PC-3 (cell line): ENCODE data around the gene SQOR. TPM values are rescaled to one million over a fixed set of nuclear protein-coding genes. Genes with fewer than 3 reads are reported as not detected.
A peak's percentile ranks its signal among the peaks of the same experiment; 100 is the strongest.

Experiments
- ATAC-seq: fragments of 200-7000 bp; cut with Tn5 transposase; 2 replicates; pipeline ENCODE4 v1.9.1; 2020; ENCODE audit warnings: mild to moderate bottlenecking, moderate library complexity
- BruUV-seq: library from RNA; stranded (reverse); fragments of 400-500 nt; replicated peaks from 2 replicates; lab custom pipeline; 2021; lab: Mats Ljungman, UMichigan
- CTCF ChIA-PET: fragments of 300-600 bp; sonication (Branson Sonifier 250); formaldehyde crosslinking; loops from one replicate; lab custom pipeline; 2022; ENCODE audit warnings: antibody characterized with exemption; lab: Charles Lee
- POLR2A ChIA-PET: fragments of 300-600 bp; sonication (Branson Sonifier 250); formaldehyde crosslinking; loops from one replicate; lab custom pipeline; 2022; ENCODE audit warnings: antibody characterized with exemption; ENCODE audit not compliant: unreplicated experiment; lab: Charles Lee
- DNase-seq: peaks from one replicate; pipeline ENCODE4 v3.0.0-alpha.2; 2015
- H2AFZ ChIP-seq: fragments of 300-600 bp; sonication (generic); 2 replicates; pipeline ENCODE4 v1.6.0; 2016; ENCODE audit warnings: antibody characterized with exemption, low read length
- H3F3A ChIP-seq: fragments of 300-600 bp; sonication (generic); one replicate; pipeline ENCODE4 v1.6.0; 2017; ENCODE audit warnings: antibody characterized with exemption, low read length, control low read depth, mild to moderate bottlenecking; ENCODE audit not compliant: unreplicated experiment
- H3K27ac ChIP-seq: fragments of 300-600 bp; sonication (generic); 2 replicates; pipeline ENCODE4 v1.5.1; 2016; ENCODE audit warnings: mild to moderate bottlenecking, low read length
- H3K27me3 ChIP-seq: fragments of 300-600 bp; sonication (generic); 2 replicates; pipeline ENCODE4 v1.6.1; 2016; ENCODE audit warnings: low read length, mixed read lengths
- H3K36me3 ChIP-seq: fragments of 300-600 bp; sonication (generic); 2 replicates; pipeline ENCODE4 v1.6.1; 2016; ENCODE audit warnings: low read depth, mixed run types, low read length, mixed read lengths
- H3K4me1 ChIP-seq: fragments of 300-600 bp; sonication (generic); 2 replicates; pipeline ENCODE4 v1.5.1; 2016; ENCODE audit warnings: low read length; ENCODE audit not compliant: insufficient read depth
- H3K4me2 ChIP-seq: fragments of 300-600 bp; sonication (generic); 2 replicates; pipeline ENCODE4 v1.6.0; 2016; ENCODE audit warnings: low read length
- H3K4me3 ChIP-seq: fragments of 300-600 bp; sonication (generic); 2 replicates; pipeline ENCODE4 v1.5.1; 2016; ENCODE audit warnings: mild to moderate bottlenecking, low read length, mixed read lengths
- H3K79me2 ChIP-seq: fragments of 300-600 bp; sonication (generic); 2 replicates; pipeline ENCODE4 v1.6.1; 2017; ENCODE audit warnings: low read length, mixed read lengths
- H3K9ac ChIP-seq: fragments of 300-600 bp; sonication (generic); 2 replicates; pipeline ENCODE4 v1.6.0; 2016; ENCODE audit warnings: mild to moderate bottlenecking, low read length
- H3K9me2 ChIP-seq: fragments of 300-600 bp; sonication (generic); replicated peaks from 2 replicates; pipeline ENCODE4 v1.6.1; 2016; ENCODE audit warnings: mixed run types, low read length, mixed read lengths
- H3K9me3 ChIP-seq: fragments of 300-600 bp; sonication (generic); 2 replicates; pipeline ENCODE4 v1.6.1; 2016; ENCODE audit warnings: low read length, mixed read lengths
- H4K20me1 ChIP-seq: fragments of 300-600 bp; sonication (generic); 2 replicates; pipeline ENCODE4 v1.6.1; 2016; ENCODE audit warnings: low read length, mixed read lengths
- CTCF ChIP-seq: fragments of 300-600 bp; sonication (generic); conservative IDR thresholded peaks from 2 replicates; pipeline ENCODE4 v1.5.1; 2017; ENCODE audit warnings: antibody characterized with exemption, low read depth, mild to moderate bottlenecking, low read length
- EZH2 ChIP-seq: fragments of 300-600 bp; sonication (generic); IDR thresholded peaks from one replicate; pipeline ENCODE4 v1.6.1; 2017; ENCODE audit warnings: antibody characterized with exemption, mild to moderate bottlenecking, low read length; ENCODE audit not compliant: unreplicated experiment
- EZH2phosphoT487 ChIP-seq: fragments of 300-600 bp; sonication (generic); IDR thresholded peaks from 2 replicates; pipeline ENCODE4 v1.6.1; 2018; ENCODE audit warnings: mild to moderate bottlenecking, antibody characterized with exemption, low read length, borderline replicate concordance
- intact Hi-C: fragments of 100-400 bp; cut with micrococcal nuclease; formaldehyde crosslinking; loops from 2 replicates; pipeline ENCODE4 v1.9.0; 2023
- total RNA-seq: library from RNA; depleted of rRNA; stranded (reverse); fragments of >200 nt; gene quantifications from 2 replicates; pipeline ENCODE4 v1.2.3, GENCODE V29; 2014

Gene SQOR
- total RNA-seq, 1 experiment from 2014 or later: 86.1 TPM

GRCh38 chr15:45666119-45666875 lies 31.5 kb downstream of the SQOR start:
- POLR2A ChIA-PET: no interaction called here

GRCh38 chr15:45667002-45667401 lies 32.2 kb downstream of the SQOR start:
- H3K4me1 ChIP-seq: no peaks in the 10 kb centered on the region
- no peaks in the 10 kb centered on the region for H3K9me3 ChIP-seq
- no peaks in the 10 kb centered on the region; the same call in none of the 2 replicates for H3K36me3 ChIP-seq
- H3F3A ChIP-seq: no peaks in the 10 kb centered on the region
- H3K27ac ChIP-seq: no peak overlapping the region
- no peaks in the 10 kb centered on the region for H4K20me1 ChIP-seq
- TF ChIP-seq EZH2 (no peak), CTCF (no peak), EZH2phosphoT487 (no peak)
- CTCF ChIA-PET: no interaction called here
- no peaks in the 10 kb centered on the region for H3K79me2 ChIP-seq
- POLR2A ChIA-PET: no interaction called here
- DNase-seq (no peak), ATAC-seq (no peak)
- H3K9ac ChIP-seq: no peak overlapping the region
- no peak overlapping the region for H3K4me2 ChIP-seq
- intact Hi-C loops: no loop called here
- BruUV-seq: no TSS peak
- H3K9me2 ChIP-seq: no peaks in the 10 kb centered on the region
- H2AFZ ChIP-seq: no peak overlapping the region
- no peaks in the 10 kb centered on the region for H3K27me3 ChIP-seq
- no peak overlapping the region for H3K4me3 ChIP-seq

More at GRCh38 chr15:45666119-45666875, 31.5 kb downstream of the SQOR start:
- Histone ChIP-seq H3K27me3 (no peaks in the 10 kb centered on the region), H2AFZ (no peak overlapping the region), H3K4me1 (no peaks in the 10 kb centered on the region), H3K9me2 (no peaks in the 10 kb centered on the region), H3F3A (no peaks in the 10 kb centered on the region), H3K36me3 (no peaks in the 10 kb centered on the region; the same call in none of the 2 replicates), H3K9ac (no peak overlapping the region), H3K4me2 (no peak overlapping the region), H4K20me1 (no peaks in the 10 kb centered on the region), H3K27ac (no peak overlapping the region), H3K9me3 (no peaks in the 10 kb centered on the region), H3K79me2 (no peaks in the 10 kb centered on the region), H3K4me3 (no peak overlapping the region)
- peak; percentile 32 for TF ChIP-seq CTCF
- TF ChIP-seq EZH2phosphoT487: no peak
- CTCF ChIA-PET: no interaction called here
- BruUV-seq: no TSS peak
- ATAC-seq (no peak), DNase-seq (no peak)
- intact Hi-C loops: no loop called here

- CTCF ChIA-PET: no interaction called here
- ATAC-seq: no peak
- no TSS peak for BruUV-seq
Measured at GRCh38 chr15:45668386-45668785, 33.6 kb downstream of the SQOR start.

More at GRCh38 chr15:45668386-45668785, 33.6 kb downstream of the SQOR start:
- POLR2A ChIA-PET: no interaction called here
- Histone ChIP-seq H3K36me3 (no peaks in the 10 kb centered on the region; the same call in 1 of the 2 replicates), H3K9me2 (no peaks in the 10 kb centered on the region), H3K27ac (no peak overlapping the region), H3K9ac (no peak overlapping the region), H3K4me1 (no peaks in the 10 kb centered on the region), H3K9me3 (no peaks in the 10 kb centered on the region), H2AFZ (no peak overlapping the region), H3K4me2 (no peak overlapping the region), H3K4me3 (no peak overlapping the region), H3K79me2 (no peaks in the 10 kb centered on the region), H3F3A (no peaks in the 10 kb centered on the region), H3K27me3 (no peaks in the 10 kb centered on the region), H4K20me1 (no peaks in the 10 kb centered on the region)
- TF ChIP-seq CTCF (no peak), EZH2phosphoT487 (no peak), EZH2 (no peak)
- intact Hi-C loops: no loop called here
- no peak for DNase-seq
